Measurements from ENCODE around the gene DMD.

DNA sequence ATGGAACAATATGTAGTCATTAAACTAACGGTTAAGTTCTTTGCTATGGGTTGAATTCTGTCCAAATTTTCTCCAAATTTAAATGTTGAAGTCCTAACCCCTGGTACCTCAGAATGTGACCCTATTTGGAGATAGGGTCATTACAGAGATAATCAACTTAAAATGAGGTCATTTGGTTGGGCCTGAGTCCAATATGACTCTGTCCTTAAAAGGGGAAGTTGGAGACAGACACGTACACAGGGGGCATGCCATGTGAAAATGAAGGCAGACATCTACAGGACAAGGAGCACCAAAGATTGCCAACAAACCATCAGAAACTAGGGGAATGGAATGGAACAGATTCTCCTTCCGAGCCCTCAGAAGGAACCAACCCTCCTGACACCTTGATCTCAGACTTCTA, 1647.6 kb downstream of the DMD start:
- TF ChIP-seq, protein P1, sequence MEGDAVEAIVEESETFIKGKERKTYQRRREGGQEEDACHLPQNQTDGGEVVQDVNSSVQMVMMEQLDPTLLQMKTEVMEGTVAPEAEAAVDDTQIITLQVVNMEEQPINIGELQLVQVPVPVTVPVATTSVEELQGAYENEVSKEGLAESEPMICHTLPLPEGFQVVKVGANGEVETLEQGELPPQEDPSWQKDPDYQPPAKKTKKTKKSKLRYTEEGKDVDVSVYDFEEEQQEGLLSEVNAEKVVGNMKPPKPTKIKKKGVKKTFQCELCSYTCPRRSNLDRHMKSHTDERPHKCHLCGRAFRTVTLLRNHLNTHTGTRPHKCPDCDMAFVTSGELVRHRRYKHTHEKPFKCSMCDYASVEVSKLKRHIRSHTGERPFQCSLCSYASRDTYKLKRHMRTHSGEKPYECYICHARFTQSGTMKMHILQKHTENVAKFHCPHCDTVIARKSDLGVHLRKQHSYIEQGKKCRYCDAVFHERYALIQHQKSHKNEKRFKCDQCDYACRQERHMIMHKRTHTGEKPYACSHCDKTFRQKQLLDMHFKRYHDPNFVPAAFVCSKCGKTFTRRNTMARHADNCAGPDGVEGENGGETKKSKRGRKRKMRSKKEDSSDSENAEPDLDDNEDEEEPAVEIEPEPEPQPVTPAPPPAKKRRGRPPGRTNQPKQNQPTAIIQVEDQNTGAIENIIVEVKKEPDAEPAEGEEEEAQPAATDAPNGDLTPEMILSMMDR (IDR thresholded peaks at IDR 0.05; ENCODE audit: insufficient read depth, low read depth, low read length), result no peak
- no peak for TF ChIP-seq EZH2 (IDR thresholded peaks at IDR 0.05; ENCODE audit: insufficient read depth, low read length)

Measured in astrocyte (in vitro differentiated cells and primary cell).